Activated T-cell treated with anti-CD3 and anti-CD28 coated beads, Interleukin-2, amount 50 U/mL, for 4 hours (primary cell): Measurements from ENCODE around the gene SLC6A18. TPM values are rescaled to one million over a fixed set of nuclear protein-coding genes. Genes with fewer than 3 reads are reported as not detected.

Experiments
- ATAC-seq, 2 donors: fragments of 200-7000 bp; cut with Tn5 transposase; one replicate each; pipeline ENCODE4 v1.10.0; 2021
- DNase-seq: peaks from one replicate; pipeline ENCODE4 v3.0.0-alpha.2; 2020
- H3K27me3 Mint-ChIP-seq: one replicate; pipeline ENCODE4 v1.8.0; 2021; ENCODE audit warnings: low read depth, mixed read lengths
- H3K36me3 Mint-ChIP-seq: one replicate; pipeline ENCODE4 v1.8.0; 2022; ENCODE audit warnings: mixed read lengths; ENCODE audit not compliant: insufficient read depth
- H3K4me1 Mint-ChIP-seq: one replicate; pipeline ENCODE4 v1.8.0; 2021; ENCODE audit warnings: low read depth, mixed read lengths
- H3K4me3 Mint-ChIP-seq: one replicate; pipeline ENCODE4 v1.8.0; 2021; ENCODE audit warnings: mild to moderate bottlenecking, moderate library complexity, mixed read lengths
- H3K9me3 Mint-ChIP-seq: one replicate; pipeline ENCODE4 v1.8.0; 2021; ENCODE audit warnings: mixed read lengths
- total RNA-seq, 3 donors: library from RNA; stranded (reverse); gene quantifications; one replicate each; pipeline ENCODE4 v1.2.1, GENCODE V29; 2021

Gene SLC6A18
- total RNA-seq, 3 donors from 2014 or later, result not detected

DNA sequence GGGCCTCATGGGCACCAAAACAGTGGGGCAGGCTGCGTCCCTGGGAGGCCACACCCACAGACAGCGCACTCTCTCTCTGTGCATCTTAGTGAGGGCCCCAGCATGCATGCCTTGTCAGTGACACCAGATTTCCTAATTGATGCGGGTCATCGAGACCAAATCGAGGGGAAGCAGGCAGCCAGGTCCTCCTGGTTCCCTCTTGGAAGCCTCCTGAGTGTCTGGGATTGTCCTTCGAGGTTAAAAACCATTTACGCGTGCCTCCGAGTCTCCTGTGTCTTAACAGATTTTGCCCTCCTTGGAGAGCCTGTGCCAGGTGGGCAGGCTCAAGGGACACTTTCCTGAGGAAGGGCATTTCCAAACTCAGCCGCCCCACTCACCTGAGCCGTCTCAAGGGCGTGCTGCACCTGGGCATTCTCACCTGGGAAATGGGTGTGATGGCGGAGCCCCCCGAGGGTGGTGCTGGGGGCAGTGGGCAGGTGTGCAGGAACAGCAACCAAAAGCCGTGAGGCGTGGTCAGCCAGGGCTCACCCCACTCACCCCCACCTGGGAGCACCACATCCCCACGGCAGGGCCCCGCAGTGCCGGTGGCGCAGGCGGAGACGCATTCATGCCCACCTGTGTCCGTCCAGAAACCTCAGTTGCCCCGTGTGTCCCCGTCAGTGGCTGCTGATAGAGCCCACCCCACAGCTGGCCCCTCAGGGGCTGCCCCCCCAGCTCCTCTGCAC is 21.1 kb upstream of the SLC6A18 start:
- no peaks in the 10 kb centered on the region for H3K36me3 Mint-ChIP-seq
- H3K27me3 Mint-ChIP-seq, result peaks cover 4% of the 10 kb centered on the region
- H3K9me3 Mint-ChIP-seq, result no peaks in the 10 kb centered on the region
- no peaks in the 10 kb centered on the region for H3K4me1 Mint-ChIP-seq
- no peak for ATAC-seq
- DNase-seq, result no peak
- no peak overlapping the region for H3K4me3 Mint-ChIP-seq

DNA sequence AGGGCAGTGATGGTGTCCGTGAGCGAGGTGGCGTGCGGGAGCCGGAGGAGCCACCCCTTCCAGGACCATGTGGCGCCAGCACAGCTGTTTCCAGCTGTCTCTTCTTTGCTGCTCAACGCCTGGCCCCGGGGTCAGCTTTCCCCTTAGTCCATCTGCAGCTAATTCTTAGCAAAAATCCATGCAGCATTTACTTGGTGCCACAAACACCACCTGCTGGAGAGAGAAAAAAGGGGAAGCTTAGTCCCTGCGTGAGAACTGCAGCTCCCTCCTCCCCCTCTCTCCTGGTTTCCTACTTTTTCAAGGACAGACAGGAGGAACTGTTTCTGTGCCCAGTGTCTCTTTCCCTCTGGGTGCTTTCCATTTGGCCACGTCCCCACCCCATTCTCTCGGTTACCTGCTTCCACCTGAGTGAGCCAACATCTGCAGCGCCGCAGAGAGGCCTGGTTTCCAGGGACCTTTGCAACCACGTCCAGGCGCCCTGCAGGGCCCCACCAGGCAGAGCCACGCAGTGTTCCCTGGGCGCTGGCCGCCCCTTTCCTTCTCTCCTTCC is 20.4 kb upstream of the SLC6A18 start:
- Mint-ChIP-seq H3K27me3 (peaks cover 4% of the 10 kb centered on the region), H3K4me3 (no peak overlapping the region), H3K9me3 (no peaks in the 10 kb centered on the region), H3K36me3 (no peaks in the 10 kb centered on the region), H3K4me1 (no peaks in the 10 kb centered on the region)
- DNase-seq (no peak), ATAC-seq (no peak)

- Mint-ChIP-seq H3K4me3 (no peak overlapping the region), H3K4me1 (no peaks in the 10 kb centered on the region), H3K27me3 (peaks cover 4% of the 10 kb centered on the region), H3K9me3 (no peaks in the 10 kb centered on the region), H3K36me3 (no peaks in the 10 kb centered on the region)
- ATAC-seq (no peak), DNase-seq (no peak)
These were observed 19.7 kb upstream of the SLC6A18 start for GRCh38 chr5:1205255-1206180.

DNA sequence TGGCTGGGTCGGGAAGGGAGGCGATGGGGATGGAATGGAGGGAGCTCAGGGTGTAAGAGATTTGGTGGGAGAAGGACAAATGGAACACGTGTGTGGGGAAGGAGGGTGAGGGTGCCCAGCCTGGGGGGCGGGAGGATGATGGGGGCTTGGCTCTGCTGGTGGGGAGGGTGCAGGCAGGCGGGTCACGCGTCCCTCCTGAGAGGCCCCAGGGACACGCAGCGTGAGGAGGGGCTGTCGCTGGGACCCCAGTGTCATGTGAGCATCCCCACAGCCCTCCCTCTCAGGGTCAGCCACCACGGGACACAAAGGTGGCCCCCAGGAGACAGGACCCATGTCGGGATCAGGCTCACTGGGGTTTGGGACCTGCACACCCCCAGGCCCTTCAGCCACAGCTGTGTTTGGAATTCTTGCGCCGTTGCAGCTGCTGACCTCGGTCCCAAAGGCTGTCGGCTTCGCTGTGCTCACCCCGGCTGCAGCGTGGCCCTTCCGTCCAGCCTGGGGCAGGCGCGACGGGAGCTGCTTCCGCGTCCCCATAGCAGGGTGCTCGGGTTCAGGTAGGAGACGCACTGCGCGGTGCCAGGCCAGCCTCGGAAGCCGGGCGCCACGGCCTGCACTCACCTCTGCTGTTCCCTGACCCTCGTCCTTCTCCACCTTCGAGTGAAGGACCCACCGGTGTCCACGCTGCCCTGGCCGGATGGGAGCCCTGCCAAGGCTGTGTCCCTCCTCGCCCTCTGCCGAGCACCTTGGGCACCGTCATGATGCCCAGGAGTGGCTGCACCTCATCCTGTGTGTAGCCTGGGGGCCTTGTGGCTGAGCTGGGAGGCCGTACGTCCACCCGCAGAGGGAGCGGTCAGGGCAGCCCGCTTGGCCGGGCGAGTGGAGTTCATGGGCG is 18.4 kb upstream of the SLC6A18 start:
- Mint-ChIP-seq H3K4me1 (no peaks in the 10 kb centered on the region), H3K9me3 (no peaks in the 10 kb centered on the region), H3K4me3 (no peak overlapping the region), H3K27me3 (peaks cover 4% of the 10 kb centered on the region), H3K36me3 (no peaks in the 10 kb centered on the region)
- DNase-seq, result no peak
- ATAC-seq, result no peak

DNA sequence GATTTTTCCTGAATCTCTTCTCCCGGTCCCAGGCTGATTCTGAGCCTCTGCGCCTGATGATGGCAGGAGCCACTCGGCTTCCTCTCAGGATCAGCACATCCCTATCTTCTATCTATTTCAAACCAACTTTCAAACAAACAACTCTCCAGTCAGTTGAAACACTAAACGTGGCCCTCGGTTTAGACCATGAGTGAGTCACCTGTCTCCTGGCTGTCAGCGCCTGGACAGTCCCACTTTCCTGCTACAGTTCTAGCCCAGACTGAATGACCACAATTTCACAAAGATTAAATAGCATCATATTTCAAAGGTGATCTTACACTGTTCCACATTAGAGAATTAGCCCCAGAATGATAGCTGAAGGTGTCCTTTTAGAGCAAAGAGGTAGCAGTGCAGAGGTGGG is 17.6 kb upstream of the SLC6A18 start:
- no peak for DNase-seq
- Mint-ChIP-seq H3K36me3 (no peaks in the 10 kb centered on the region), H3K4me1 (no peaks in the 10 kb centered on the region), H3K9me3 (no peaks in the 10 kb centered on the region), H3K4me3 (no peak overlapping the region), H3K27me3 (peaks cover 4% of the 10 kb centered on the region)
- ATAC-seq, result no peak

DNA sequence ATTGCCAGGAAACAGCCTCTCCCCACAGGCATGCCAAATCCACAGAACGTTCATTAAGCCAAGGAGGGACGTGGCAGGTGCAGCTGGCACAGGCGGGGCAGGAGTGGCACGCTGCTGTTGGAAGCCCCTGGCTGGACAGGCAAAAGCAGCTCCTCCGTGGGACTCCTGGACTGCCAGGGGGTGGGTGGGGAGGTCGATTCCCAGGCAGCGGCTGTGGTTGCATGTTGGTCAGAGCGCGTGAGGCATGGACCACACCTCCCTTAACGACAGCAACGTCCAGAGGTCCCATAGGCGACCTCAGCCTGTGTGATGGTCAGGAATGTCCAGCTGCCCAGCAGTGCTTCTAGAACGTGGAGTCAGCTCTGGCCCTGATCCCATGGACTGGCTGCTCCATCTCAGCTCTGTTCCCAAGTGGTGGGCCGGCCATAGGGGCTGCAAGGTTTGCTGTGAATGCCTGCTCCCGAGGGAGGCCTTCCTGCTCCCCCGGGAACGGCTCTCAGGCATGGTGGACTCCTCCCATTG is 16.9 kb upstream of the SLC6A18 start:
- Mint-ChIP-seq H3K4me3 (no peak overlapping the region), H3K36me3 (no peaks in the 10 kb centered on the region), H3K4me1 (no peaks in the 10 kb centered on the region), H3K9me3 (no peaks in the 10 kb centered on the region), H3K27me3 (peaks cover 4% of the 10 kb centered on the region)
- ATAC-seq (no peak), DNase-seq (no peak)

DNA sequence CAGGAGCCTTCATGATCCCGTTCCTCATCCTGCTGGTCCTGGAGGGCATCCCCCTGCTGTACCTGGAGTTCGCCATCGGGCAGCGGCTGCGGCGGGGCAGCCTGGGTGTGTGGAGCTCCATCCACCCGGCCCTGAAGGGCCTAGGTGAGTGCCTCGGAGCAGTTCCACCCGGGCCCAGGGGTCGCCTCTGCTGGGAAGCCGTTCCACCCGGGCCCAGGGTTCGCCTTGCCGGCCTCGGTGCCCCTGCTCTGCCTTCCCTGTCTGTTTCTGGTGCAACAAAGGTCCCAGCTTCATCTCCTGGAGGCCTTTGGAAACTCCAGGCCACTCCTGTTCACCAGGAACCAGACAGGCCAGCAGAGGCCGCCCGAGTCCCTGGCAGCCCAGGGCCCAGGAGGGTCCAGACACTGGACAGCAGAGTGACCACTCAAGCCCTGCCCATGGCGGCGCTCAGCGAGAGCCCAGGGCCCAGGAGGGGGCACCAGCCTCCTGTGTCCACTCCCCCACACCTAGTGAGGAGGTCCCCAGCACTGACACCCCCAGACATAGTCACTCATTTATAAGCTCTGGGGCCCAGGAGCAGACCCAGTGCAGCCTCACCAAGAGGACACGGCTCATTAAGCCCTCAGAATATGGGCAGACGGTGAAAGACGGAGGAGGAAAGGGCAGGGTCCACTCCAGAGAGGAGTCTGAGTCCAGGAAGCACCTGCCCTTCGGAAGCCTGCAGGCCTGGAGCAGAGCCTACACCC is 16.3 kb upstream of the SLC6A18 start:
- H3K4me3 Mint-ChIP-seq, result no peak overlapping the region
- peaks cover 3% of the 10 kb centered on the region for H3K27me3 Mint-ChIP-seq
- no peak for ATAC-seq
- no peaks in the 10 kb centered on the region for H3K4me1 Mint-ChIP-seq
- H3K9me3 Mint-ChIP-seq, result no peaks in the 10 kb centered on the region
- H3K36me3 Mint-ChIP-seq, result no peaks in the 10 kb centered on the region
- no peak for DNase-seq

DNA sequence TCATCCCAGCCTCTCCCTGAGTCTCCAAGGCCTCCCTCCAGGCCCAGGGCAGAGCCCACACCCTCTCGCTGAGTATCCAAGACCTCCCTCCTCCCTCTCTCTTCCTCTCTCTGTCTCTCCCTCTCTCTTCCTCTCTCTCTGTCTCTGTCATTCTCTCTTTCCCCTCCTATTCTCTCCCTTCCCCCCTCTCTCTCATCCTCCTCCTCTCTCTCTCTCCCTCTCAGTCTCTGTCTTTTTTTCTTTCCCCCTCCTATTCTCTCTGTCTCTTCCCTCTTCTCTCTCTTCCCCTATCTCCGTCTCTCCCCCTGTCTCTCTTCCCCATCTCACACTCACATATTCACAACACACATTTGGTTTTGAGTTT is 15.7 kb upstream of the SLC6A18 start:
- H3K36me3 Mint-ChIP-seq, result no peaks in the 10 kb centered on the region
- H3K4me3 Mint-ChIP-seq, result no peak overlapping the region
- ATAC-seq (no peak), DNase-seq (no peak)
- H3K27me3 Mint-ChIP-seq, result peaks cover 2% of the 10 kb centered on the region
- no peaks in the 10 kb centered on the region for H3K9me3 Mint-ChIP-seq
- H3K4me1 Mint-ChIP-seq, result no peaks in the 10 kb centered on the region

DNA sequence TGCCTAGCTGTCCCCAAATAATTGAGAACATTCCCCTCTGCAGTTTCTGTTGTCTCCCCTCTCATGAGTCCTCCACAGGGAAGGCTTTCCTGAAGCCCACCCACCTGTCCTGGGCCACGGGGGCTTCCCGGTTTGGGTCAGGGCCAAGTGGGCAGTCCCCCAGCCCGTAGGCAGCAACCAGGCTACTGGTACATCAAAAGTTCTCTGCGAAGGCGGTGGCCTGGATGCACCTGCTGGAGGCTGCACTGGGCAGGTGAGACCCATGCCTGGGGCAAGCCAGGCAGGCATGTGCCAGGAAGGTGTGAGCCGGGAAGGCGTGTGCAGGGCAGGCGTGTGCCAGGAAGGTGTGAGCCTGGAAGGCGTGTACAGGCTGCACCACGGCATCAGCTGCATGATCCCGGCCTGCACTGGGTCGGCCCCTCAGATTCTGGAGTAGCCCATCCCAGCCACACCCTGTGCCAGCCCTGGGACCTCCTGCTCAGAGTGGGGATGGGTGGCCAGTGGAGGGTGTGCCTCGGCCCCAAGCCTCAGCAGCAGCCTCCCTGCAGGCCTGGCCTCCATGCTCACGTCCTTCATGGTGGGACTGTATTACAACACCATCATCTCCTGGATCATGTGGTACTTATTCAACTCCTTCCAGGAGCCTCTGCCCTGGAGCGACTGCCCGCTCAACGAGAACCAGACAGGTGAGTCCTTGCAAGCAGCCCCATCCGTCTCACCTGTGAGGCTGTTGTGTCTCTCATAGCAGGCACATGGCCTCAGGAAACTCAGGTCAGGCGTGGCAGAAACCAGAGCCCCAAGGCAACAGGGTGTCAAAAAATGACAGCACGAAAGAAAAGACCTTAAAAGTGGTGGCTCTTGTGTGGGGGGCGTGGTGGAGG is 15.0 kb upstream of the SLC6A18 start:
- Mint-ChIP-seq H3K9me3 (no peaks in the 10 kb centered on the region), H3K27me3 (peaks cover 2% of the 10 kb centered on the region), H3K4me1 (no peaks in the 10 kb centered on the region), H3K36me3 (no peaks in the 10 kb centered on the region), H3K4me3 (no peak overlapping the region)
- DNase-seq (no peak), ATAC-seq (no peak)

DNA sequence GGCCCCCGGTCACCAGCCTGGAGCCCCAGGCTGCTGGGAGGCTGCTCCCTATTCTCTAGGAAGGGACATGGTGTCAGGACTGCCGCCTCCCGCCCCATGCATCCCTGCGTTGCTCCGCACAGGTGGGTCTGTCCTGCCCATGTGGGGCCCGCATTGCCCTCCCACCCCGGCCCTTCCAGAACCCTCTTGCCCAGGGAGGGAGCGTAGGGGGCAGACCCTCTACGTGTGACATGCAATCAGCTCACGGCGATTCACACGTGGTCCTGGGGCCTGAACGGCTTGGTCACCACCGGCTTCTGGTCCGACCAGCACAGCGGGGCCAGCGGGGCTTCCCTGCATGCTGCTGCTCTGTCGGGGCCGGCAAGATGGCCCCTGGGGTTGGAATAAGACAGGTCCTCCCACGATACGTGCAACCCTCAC is 14.3 kb upstream of the SLC6A18 start:
- ATAC-seq, result no peak
- no peaks in the 10 kb centered on the region for H3K4me1 Mint-ChIP-seq
- DNase-seq, result no peak
- H3K36me3 Mint-ChIP-seq, result no peaks in the 10 kb centered on the region
- H3K27me3 Mint-ChIP-seq, result peaks cover 2% of the 10 kb centered on the region
- no peak overlapping the region for H3K4me3 Mint-ChIP-seq
- H3K9me3 Mint-ChIP-seq, result no peaks in the 10 kb centered on the region

DNA sequence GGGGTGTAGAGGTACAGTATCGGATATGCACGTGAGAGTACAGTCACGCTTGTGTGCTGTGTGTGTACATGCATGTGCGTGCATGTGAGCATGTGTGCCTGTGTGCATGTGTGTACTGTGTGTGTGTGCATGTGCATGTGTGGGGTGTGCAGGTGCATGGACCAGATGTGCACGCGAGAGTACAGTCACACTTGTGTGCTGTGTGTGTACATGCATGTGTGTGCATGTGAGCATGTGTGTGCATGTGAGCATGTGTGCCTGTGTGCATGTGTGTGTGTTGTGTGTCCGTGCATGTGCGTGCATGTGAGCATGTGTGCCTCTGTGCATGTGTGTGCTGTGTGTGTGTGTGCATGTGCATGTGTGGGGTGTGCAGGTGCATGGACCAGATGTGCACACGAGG is 13.5 kb upstream of the SLC6A18 start:
- no peaks in the 10 kb centered on the region for H3K36me3 Mint-ChIP-seq
- no peaks in the 10 kb centered on the region for H3K27me3 Mint-ChIP-seq
- ATAC-seq, result no peak
- no peaks in the 10 kb centered on the region for H3K9me3 Mint-ChIP-seq
- DNase-seq, result no peak
- H3K4me1 Mint-ChIP-seq, result no peaks in the 10 kb centered on the region
- H3K4me3 Mint-ChIP-seq, result no peak overlapping the region

- DNase-seq, result no peak
- Mint-ChIP-seq H3K4me1 (no peaks in the 10 kb centered on the region), H3K27me3 (no peaks in the 10 kb centered on the region), H3K4me3 (no peak overlapping the region), H3K9me3 (no peaks in the 10 kb centered on the region), H3K36me3 (no peaks in the 10 kb centered on the region)
- ATAC-seq, result no peak
These were observed 12.9 kb upstream of the SLC6A18 start for GRCh38 chr5:1212271-1212670.

DNA sequence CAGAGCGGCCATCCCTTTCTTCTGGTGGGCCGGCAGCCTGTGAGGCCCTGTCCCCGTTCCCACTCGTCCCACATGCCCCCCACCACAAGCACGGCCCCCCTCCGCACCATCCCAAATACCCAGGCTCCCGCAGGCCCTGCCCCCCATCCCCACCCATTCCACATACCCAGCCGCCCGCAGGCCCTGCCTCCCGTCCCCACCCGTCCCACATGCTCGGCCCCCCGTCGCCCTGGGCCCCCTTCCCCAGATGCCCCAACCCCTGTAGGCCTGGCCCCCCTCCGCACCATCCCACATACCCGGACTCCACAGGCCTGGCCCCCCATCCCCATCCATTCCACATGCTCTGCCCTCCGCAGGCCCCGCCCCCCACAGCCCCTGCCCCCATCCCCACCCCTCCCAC is 12.3 kb upstream of the SLC6A18 start:
- ATAC-seq (no peak), DNase-seq (no peak)
- no peak overlapping the region for H3K4me3 Mint-ChIP-seq
- no peaks in the 10 kb centered on the region for H3K9me3 Mint-ChIP-seq
- H3K36me3 Mint-ChIP-seq, result no peaks in the 10 kb centered on the region
- no peaks in the 10 kb centered on the region for H3K27me3 Mint-ChIP-seq
- H3K4me1 Mint-ChIP-seq, result no peaks in the 10 kb centered on the region
